Forelimb muscle (tissue), 1 donor: ENCODE data around the gene NTMT2. TPM values are rescaled to one million over a fixed set of nuclear protein-coding genes. Genes with fewer than 3 reads are reported as not detected.
"Not testable (repeated sequence)": the region's sequence is repeated elsewhere in the genome, so short reads cannot be mapped to it uniquely, and the experiment has no call there.

Source experiments
- DNase-seq: peaks from one replicate; pipeline ENCODE4 v3.0.0-alpha.2; 2013; ENCODE audit warnings: low read depth
- polyA plus RNA-seq: library from polyadenylated mRNA; unstranded; fragments of 120-200 nt; gene quantifications from one replicate; pipeline ENCODE4 v1.2.1, GENCODE V29; 2013; ENCODE audit not compliant: insufficient read length

NTMT2 gene
- polyA plus RNA-seq: 0.59 TPM

DNA sequence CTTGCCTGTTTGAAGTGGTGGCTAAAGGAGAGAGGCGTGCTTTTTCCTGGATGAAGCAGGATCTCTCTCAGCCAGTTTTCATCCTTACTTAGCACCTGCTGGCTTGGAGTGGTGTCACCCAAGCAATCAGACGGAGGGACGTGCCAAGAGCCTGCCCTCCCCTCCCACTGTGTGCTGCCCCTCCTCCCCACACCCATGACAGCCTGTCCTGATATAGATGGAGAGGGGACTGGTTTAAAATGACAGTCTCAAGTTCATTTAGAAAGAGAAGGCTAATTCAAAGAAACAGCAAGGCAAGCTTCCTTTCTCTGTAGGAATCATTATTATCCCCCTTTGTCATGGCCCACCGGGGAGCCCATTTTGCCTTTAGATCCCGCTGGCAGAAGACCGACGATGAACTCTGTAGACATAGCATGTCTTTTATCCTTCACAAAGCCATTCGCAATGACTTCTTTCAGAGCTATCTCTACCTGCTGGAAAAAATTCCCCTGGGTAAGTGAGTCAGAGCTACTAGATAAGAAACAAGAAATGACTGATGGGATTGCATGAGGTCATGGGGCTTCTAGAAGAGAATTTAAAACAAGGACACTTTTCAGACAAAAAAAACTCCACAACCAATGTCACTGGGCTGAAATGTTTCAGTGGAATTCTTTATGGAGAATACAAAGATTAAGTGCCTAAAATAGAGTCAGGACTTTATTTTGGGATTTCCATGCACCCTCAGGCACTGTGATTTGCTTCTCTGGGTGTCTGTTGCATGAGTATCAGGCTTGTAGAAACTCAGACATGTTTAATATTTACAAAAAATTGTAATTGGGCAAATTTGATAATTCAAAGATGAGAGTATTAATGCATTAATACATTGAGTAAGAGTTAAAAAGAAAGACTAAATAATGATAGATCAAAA is at the start of gene NTMT2:
Gene NTMT2, plus strand, starts transcription at position 190 of the 907 bp plus-strand sequence. Its CDS starts 149 bp downstream, at position 339.
- no peak for DNase-seq

DNA sequence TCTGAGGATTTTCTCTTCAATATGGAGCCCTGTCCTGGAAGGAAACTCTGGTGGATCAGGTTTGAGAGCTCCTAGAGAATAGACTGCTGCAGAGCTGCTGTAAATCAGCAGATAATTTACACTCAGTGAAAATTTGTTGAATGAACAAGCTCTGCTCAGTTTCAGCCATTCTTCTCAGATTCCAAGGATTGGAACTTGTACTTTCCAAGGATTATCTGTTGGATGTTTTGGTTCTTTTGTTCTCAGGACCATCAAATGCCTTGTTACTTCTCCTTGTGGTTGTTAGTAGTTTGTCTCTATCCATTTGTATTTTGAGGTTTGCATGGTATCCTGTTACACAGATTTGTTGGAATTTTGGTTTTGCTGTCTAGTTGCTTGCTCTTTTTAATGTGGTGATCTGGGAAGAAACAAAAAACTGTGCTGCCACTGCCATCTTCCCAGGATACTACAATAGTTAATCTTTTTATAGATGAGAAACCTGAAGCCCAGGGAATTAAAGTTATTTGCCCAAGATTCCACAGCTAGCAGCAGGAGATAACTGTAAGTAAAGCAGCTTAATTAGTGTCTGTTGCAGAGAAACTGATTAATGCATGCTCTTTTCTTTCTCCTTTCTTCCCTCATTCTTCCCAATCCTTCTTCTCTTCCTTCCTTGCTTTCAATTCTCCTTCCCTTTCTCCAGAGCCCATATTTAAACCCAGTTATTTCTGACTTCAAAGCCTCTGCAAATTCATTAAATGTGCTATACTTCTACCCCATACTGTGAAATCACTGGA is 49.6 kb upstream of the NTMT2 start:
- DNase-seq: no peak

DNA sequence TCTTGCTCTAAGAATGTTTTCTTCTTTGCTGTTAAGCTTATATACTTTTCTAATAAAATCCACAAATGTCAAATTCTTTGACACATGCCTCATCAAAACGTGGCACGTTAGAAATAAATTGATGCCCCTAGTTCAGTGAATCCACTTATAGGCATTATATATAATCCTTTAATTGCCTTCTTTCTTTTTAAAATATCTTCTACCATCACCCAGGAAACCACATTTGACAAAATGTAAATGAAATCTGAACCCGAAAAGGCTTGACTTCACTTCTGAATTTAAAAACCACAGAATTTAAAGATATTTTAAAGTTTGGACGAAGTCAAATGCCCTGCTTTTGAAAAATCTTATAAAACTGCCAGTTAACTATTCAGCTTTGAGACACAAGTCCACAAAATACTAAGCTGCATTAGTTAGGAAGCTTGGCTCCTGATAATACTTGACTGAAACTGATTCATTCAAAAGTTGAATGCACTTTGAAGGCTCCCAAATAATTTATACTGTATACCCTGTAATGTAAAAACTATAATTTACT is 48.9 kb upstream of the NTMT2 start:
- DNase-seq: no peak

DNA sequence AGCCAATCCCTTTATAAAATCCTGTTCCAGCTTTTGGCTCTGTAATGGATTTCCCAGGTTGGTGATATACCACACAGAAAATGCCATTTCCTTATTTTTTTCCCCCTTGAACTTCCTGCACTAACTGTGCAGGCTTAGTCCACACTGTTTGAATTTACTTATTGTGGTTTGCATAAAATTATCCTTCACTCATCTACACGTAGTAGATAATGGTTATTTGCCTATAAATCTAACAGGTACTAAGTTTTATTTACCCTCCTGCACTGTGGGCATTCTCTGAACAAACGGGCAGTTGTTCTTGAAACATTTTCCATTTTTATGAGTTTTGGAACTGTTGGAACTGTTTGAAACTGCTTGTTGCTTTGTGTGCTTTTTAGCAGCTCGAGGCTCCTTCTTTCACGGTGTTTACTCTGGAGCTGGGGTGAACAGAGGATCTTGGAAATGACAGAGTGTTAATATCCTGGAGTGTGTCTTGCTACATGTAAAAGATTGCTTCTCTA is 48.3 kb upstream of the NTMT2 start:
- DNase-seq: no peak

DNA sequence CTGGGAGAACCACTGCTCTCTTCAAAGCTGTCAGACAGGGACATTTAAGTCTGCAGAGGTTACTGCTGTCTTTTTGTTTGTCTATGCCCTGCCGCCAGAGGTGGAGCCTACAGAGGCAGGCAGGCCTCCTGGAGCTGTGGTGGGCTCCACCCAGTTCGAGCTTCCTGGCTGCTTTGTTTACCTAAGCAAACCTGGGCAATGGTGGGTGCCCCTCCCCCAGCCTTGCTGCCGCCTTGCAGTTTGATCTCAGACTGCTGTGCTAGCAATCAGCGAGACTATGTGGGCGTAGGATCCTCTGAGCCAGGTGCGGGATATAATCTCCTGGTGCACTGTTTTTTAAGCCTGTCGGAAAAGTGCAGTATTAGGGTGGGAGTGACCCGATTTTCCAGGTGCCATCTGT is 32.6 kb upstream of the NTMT2 start:
- not testable (repeated sequence) for DNase-seq

DNA sequence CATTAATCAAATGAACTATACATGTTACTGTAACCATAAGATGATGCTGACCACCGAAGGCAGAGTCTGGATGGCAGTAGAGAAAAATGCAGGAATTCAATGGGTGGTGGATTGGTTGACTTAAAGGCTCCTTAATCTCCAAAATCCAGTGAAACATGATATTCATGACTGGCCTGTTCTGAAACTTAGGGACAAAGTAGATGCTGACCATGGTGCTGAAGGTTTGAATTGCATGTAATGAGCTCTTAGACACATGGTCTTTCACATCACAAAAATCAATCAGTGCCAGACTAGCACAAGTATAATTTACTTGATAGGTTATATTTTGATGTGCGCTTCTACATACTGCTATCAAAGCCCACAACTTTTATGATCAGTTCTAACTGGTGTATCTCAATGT is 30.9 kb upstream of the NTMT2 start:
- DNase-seq: no peak

DNA sequence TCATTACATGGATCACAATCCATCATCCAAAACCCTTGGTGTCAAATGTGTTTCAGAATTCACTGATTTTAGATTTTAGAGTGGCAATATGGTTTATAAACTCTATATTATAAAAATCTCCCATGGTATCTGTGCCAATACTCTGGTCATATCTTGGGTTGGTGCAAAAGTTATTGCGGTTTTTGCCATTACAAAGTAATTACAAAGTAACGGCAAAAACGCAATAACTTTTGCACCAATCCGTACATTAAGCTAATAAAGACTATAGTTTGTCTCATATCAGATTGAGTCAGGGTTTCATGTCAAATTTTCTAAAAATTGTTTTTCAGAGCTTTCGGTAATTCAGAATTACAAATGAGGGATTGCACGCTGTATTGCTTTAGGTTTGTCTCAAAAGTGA is 23.4 kb upstream of the NTMT2 start:
- no peak for DNase-seq

DNA sequence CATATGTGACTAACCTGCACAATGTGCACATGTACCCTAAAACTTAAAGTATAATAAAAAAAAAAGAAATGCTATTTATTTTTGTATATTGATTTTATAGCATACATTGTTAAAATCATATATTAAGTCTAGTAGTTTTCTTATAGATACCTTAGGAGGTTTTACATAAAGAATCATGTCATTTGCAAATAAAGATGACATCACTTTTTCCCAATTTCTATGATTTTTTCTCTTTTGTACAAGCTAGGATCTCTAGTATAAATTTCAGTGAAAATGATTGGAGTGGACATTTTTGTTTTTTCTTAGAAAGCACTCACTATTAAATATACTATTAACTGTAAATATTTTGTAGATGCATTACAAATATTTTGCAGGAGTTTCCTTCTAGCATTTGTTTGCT is 20.5 kb upstream of the NTMT2 start:
- no peak for DNase-seq

DNA sequence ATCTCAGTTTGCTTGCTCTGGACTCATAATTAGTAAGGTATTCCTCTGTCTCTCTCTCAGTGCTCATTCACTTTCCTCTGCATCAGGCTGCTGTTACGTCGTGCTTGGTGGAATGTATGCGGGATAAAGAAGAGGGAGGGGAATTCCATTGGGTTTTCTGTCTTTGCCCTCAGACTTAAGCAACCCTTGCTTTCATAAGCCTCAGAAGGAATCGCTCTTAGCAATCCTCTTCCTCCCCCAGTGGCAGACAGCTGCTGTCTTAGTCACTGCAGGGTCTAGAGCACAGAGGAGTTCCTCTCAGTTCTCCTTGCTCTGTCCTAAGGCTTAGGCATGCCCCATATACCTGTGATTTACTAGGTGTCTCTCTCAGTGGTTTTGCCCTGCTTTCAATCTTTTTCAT is 19.1 kb upstream of the NTMT2 start:
- DNase-seq: no peak

DNA sequence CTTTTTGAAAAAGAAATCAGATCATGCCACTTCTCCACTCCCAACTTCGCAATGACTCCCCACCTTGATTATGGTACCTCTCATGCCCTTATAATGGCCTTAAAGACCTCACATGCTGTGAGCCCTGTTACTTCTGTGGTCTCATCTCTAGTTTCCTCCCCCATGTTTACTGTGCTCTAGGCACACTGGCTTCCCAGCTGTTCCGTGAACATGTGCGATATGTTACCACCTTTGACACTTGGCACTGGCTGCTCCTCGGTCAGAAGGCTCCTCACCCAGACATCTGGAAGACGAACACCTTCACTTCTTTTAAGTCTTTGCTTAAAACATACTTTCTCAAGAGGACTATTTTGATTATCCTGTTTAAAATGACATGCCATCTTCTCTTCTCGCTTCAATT is 14.3 kb upstream of the NTMT2 start:
- DNase-seq: no peak

DNA sequence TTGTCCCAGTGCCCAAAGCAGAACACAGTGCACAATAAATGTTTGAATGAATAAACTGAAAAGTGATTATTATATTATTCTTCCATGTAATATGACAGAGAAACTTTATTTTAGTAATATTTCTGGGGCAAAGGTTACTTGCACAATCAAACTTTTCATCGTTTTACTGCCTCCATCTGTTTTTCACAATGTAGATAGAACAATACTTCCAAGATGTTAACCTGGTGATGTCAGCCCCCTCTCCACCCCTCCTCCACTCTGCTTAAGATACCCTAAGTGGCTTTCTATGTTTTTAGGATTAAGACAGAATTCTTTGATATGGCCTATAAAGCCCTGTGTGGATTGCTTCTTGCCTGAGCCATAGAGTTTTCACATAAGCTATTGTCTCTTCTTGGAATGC is 13.8 kb upstream of the NTMT2 start:
- no peak for DNase-seq

DNA sequence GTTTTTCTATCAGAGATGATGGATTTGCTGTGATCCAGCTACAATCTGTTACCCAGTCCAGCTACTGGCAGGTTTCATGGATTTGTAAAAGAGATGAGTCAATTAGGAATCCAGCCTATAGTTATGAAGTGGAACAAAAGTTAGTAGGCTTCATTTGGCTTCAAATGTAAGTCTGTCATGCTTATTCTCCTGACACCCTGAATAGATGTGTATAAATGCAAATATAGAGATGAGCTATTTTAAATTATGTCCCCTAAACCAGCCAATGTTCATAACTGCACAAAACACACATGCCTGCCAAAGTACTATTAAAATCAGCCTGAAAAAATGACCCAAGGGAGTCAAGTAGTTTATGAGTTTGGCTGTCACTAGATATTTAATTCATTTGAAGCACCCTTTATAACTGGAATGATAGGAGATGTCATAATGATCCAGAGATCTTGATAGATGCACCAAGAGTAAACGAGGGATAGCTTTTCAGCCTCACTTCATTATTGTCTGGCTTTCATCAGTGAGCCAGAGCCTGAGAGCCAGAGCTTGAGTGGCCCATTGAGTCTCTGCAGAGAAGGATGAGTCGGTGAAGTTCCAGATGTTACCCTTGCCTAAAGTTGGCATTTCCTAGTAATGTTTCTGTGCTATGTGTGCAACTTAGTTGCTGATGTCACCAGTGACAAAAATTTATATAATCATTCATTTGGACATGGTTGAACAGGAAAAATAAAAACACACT is 11.8 kb upstream of the NTMT2 start:
- peak; percentile 90 for DNase-seq

DNA sequence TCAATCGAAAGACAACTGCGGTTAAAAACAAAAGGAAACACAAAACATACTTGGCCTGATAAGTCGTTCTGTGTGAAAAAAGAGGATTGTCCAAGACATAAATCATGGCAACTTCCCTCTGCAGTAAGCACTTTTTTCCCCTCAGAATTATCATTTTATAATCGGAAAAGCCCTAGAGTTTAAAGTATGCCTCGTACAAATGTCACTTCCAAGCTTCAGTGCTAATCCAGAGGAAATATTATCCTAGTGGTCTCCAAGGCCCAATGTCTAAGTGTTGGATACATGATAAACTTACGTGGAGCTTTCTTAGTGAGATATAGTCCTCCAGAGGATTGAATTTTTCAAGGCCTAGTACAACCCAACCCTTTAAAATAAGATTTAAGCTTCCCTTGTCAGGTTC is 11.2 kb upstream of the NTMT2 start:
- peak; percentile 89 for DNase-seq

DNA sequence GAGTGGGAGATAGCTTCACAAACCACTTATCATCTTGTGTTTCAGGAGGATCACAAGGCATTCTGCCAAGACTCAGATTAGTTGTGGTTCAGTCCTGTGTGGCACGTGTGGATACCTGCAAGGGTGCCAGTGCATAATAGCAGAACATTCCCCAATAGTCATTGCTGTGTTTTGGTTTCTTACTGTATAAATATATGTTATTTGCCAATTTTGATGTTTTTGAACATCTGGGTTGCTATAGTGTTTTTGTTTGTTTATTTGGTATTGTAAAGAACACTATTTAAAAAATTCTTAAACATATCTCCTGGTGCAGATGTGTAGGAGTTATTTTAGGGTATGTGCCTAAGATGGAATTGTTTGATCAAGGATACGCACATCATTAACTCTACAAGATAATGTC is 5.4 kb upstream of the NTMT2 start:
- DNase-seq: no peak

DNA sequence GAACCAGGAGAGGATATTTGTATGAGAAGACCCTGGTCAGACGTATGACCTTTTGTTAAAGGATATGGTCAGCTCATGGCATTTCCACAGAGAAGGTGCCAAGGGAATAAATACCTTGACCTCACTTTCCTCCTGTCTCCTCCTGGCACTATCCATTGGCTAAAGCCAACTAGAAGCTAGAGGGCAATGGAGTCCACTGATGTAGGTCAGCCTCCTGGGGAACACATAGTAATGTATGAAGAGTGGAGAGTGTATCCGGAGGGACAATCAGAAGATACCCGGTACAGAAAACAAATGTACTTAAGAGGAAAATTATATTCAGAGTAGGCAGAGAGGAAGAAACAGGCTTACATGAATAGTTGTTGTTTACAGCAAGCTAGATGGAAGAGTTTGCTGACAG is 698 bp upstream of the NTMT2 start:
- no peak for DNase-seq

DNA sequence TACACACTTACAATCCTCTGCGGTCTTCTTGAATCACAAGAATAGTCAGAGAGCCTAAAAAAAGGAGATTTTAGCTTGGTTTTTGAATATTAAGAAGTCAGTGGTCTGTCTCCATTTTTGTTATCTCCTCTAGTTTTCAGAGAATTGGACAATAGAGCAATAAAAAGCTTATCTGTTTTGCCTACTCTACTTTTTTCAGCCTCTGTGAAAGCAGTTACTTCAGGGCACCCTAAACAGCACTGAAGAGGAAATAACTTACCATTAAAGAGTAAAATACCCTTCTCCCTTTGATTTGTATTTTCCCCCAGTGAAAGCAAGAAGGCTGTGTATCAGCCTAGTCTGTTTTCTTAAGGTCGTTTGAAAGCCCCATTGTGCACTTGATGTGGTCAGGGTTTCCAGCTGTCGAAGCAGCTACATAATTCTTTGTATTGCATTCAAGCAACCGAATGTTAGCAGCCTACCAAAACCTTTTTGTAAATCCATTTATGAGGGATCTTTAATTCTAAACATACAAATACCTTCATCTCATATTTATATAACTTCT is 1.0 kb downstream of the NTMT2 start:
- DNase-seq: no peak

DNA sequence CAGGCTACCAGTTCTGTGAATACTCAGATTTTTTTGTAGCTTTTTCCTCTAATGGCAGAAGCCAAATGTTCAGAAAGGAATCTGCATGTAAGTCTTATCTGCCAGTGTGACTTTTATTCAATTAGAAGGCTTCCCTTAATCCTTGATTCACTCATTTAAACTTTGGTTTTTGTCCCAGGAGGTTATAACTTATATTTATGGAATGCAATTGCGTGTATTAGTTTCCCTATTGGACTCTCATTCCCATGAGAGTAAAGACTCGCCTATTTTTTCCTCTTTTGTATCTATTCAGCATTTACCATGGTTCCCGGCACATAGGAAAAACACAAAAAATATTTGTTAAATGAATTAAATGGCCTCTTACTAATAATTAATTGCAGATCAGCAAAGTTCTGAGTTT is 3.5 kb downstream of the NTMT2 start:
- no peak for DNase-seq

DNA sequence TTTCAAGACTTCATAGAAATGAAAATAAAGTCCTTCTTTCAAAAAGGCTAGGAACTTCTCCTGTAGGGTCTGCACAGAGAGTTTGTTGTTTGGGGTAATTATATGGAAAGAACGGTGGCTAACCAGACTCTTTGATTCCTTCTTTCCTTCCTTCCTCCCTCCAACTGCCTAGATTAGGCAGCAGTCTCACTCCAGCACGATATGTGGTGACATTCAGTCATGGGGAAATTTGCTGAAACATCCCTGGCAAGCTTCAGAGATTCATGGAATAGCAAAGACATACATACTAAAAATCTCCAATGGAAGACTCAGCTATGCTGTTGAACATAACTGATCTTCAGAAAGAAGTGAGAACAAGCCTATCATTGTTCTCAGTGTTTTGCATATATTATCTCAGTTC is 4.3 kb downstream of the NTMT2 start:
- DNase-seq: no peak

DNA sequence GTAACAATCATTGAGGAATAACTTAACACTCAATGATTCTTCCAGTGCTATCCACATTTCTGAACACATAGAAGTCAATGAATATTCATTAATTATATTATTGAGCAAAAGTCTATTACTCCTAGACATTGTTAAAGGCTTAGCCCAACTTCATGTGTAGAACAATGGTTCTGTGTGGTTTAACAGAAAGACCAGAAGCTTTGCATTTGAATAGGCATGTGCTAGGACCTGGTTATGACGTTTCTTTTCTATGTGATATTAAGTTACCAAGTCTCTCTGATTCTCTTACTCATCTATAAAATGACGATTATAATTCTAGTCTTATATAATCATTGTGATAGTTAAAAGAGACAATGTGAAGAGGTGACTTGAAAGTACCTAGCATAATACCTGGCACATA is 5.2 kb downstream of the NTMT2 start:
- DNase-seq: no peak

DNA sequence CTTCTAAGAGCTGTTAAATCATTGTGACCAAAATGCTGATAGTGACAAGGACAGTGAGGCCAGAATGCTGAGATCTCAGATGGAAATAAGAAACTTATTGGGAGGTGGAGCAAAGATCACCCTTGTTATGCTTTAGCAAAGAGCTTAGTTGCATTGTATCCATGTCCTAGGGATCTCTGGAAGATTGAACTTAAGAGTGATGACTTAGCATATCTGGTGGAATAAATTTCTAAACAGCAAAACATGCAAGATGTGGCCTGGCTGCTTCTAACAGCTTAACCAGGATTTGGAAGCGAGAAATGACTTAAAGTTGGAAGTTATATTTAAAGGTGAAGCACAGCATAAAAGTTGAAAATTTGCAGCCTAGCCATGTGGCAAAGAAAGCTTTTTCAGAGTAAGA is 7.7 kb downstream of the NTMT2 start:
- DNase-seq: no peak

DNA sequence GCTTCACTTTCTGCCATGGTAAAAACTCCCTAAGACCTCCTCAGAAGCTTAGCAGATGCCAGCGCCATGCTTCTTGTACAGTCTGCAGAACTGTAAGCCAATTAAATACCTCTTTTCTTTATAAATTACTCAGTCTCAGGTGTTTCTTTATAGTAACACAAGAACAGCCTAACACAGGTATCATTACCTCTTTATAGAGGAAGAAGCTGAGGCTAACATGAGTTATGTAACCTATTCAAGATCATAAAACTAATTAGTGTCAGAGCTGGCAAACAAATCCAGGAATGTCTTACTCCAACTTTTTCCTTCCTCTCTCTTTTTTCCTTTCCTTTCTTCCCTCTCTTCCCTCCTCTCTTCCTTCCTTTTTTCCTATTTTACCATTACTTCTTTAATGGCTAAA is 9.3 kb downstream of the NTMT2 start:
- no peak for DNase-seq

DNA sequence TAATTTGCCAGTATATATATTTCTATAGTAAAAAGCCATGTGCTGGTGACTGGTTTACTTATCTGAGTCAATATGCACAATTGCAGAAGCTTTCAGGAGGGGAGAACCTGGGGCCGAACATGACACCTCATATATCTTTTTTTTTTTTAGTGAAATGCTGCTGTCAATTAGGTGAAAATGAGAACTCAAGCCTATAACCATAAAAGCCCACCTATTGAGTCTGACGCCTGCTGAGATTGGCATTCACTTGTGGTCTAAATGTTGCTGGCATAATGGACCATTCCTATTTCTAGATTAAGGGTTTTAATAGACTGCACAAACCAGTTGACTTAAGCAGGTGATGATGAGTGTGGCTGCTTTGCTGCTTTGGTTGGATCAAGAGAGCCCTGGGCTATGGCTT is 10.8 kb downstream of the NTMT2 start:
- DNase-seq: no peak
